OCI-LY3 (cell line): ENCODE measurements around the gene LGR4.

Experiments
- H2AFZ ChIP-seq: fragments of 200-600, 300-600 bp; shearing (Covaris generic); 2 replicates; pipeline ENCODE4 v1.6.0; 2014; ENCODE audit warnings: antibody characterized with exemption, low read depth, low read length
- H3K27ac ChIP-seq: fragments of 200-600, 300-600 bp; sonication (generic); 2 replicates; pipeline ENCODE4 v1.5.1; 2014; ENCODE audit warnings: mild to moderate bottlenecking, low read length, moderate library complexity, mixed read lengths
- H3K27me3 ChIP-seq: fragments of 200-600, 300-600 bp; sonication (generic); 2 replicates; pipeline ENCODE4 v1.6.1; 2014; ENCODE audit warnings: low read depth, low read length, mixed read lengths
- H3K36me3 ChIP-seq: fragments of 200-600, 300-600 bp; sonication (generic); replicated peaks from 2 replicates; pipeline ENCODE3; 2014; ENCODE audit warnings: low read depth, low read length, mixed read lengths
- H3K4me1 ChIP-seq: fragments of 300-600, 200-600 bp; sonication (generic); 2 replicates; pipeline ENCODE4 v1.6.1; 2014; ENCODE audit warnings: low read length, mixed read lengths
- H3K4me2 ChIP-seq: fragments of 200-600, 300-600 bp; sonication (generic); 2 replicates; pipeline ENCODE4 v1.6.1; 2014; ENCODE audit warnings: low read length, mixed read lengths
- H3K4me3 ChIP-seq: fragments of 300-600, 200-600 bp; sonication (generic); 2 replicates; pipeline ENCODE4 v1.5.1; 2014; ENCODE audit warnings: antibody characterized with exemption, mild to moderate bottlenecking, low read length, moderate library complexity
- H3K79me2 ChIP-seq: fragments of 300-600, 200-600 bp; shearing (Covaris generic); 2 replicates; pipeline ENCODE4 v1.6.1; 2014; ENCODE audit warnings: mild to moderate bottlenecking, low read length, mixed read lengths
- H3K9ac ChIP-seq: fragments of 300-600, 200-600 bp; shearing (Covaris generic); 2 replicates; pipeline ENCODE4 v1.6.0; 2014; ENCODE audit warnings: mild to moderate bottlenecking, low read length, moderate library complexity
- H3K9me3 ChIP-seq: fragments of 200-600, 300-600 bp; shearing (Covaris generic); 2 replicates; pipeline ENCODE4 v1.6.1; 2014; ENCODE audit warnings: low read length, mixed read lengths; ENCODE audit not compliant: insufficient read depth
- H4K20me1 ChIP-seq: fragments of 200-600, 300-600 bp; sonication (generic); 2 replicates; pipeline ENCODE4 v1.6.1; 2016; ENCODE audit warnings: low read length, mixed read lengths; ENCODE audit not compliant: insufficient read depth
- EZH2phosphoT487 ChIP-seq: fragments of 200-600 bp; shearing (Covaris generic); IDR thresholded peaks from 2 replicates; pipeline ENCODE4 v1.6.1; 2018; ENCODE audit warnings: antibody characterized with exemption, mixed run types, low read depth
- TF ChIP-seq, protein P1 (sequence below): fragments of 200-600, 300-600 bp; sonication (generic); IDR thresholded peaks from 2 replicates; pipeline ENCODE4 v1.5.1; 2014; ENCODE audit warnings: antibody characterized with exemption, low read length, low read depth

LGR4 gene

GRCh38 chr11:27380771-27381170 lies 91.8 kb downstream of the LGR4 start:
- Histone ChIP-seq H3K79me2 (no peaks in the 10 kb centered on the region), H3K27me3 (no peaks in the 10 kb centered on the region), H4K20me1 (no peaks in the 10 kb centered on the region), H3K4me2 (no peak overlapping the region), H3K9ac (no peak overlapping the region), H3K27ac (no peak overlapping the region), H3K4me1 (no peaks in the 10 kb centered on the region), H2AFZ (no peak overlapping the region), H3K36me3 (no peaks in the 10 kb centered on the region), H3K4me3 (no peak overlapping the region), H3K9me3 (no peaks in the 10 kb centered on the region)
- no peak for TF ChIP-seq EZH2phosphoT487
- TF ChIP-seq, protein P1, sequence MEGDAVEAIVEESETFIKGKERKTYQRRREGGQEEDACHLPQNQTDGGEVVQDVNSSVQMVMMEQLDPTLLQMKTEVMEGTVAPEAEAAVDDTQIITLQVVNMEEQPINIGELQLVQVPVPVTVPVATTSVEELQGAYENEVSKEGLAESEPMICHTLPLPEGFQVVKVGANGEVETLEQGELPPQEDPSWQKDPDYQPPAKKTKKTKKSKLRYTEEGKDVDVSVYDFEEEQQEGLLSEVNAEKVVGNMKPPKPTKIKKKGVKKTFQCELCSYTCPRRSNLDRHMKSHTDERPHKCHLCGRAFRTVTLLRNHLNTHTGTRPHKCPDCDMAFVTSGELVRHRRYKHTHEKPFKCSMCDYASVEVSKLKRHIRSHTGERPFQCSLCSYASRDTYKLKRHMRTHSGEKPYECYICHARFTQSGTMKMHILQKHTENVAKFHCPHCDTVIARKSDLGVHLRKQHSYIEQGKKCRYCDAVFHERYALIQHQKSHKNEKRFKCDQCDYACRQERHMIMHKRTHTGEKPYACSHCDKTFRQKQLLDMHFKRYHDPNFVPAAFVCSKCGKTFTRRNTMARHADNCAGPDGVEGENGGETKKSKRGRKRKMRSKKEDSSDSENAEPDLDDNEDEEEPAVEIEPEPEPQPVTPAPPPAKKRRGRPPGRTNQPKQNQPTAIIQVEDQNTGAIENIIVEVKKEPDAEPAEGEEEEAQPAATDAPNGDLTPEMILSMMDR = no peak

- Histone ChIP-seq H3K9me3 (no peaks in the 10 kb centered on the region), H4K20me1 (no peaks in the 10 kb centered on the region), H3K4me1 (no peaks in the 10 kb centered on the region), H3K4me2 (no peak overlapping the region), H3K36me3 (no peaks in the 10 kb centered on the region), H3K27me3 (no peaks in the 10 kb centered on the region), H2AFZ (no peak overlapping the region), H3K27ac (no peak overlapping the region), H3K4me3 (no peak overlapping the region), H3K9ac (no peak overlapping the region), H3K79me2 (no peaks in the 10 kb centered on the region)
- TF ChIP-seq, protein P1 = no peak
- no peak for TF ChIP-seq EZH2phosphoT487
These were observed 93.1 kb downstream of the LGR4 start for GRCh38 chr11:27379449-27379848.

DNA sequence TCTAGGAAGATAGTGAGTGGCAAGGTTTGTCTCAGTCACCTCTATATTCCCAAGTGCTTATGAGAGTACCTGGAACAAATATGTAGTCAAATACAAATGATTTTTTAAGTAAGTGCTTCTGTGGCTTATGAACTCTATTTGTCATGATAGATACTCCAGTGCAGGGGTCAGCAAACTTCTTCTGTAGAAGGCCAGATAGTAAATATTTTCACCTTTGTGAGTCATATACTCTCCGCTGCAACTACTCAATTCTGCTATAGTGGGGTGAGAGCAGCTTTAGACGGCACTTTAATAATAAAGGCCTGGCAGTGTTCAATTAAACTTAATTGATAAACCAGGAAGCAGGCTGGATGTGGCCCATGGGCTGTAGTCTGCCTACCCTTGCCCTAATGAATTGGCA lies 97.2 kb downstream of the LGR4 start:
- no peak for TF ChIP-seq EZH2phosphoT487
- TF ChIP-seq, protein P1 = no peak
- Histone ChIP-seq H3K27ac (no peak overlapping the region), H3K36me3 (no peaks in the 10 kb centered on the region)

GRCh38 chr11:27373856-27374602 lies 98.6 kb downstream of the LGR4 start:
- H3K27me3 ChIP-seq = no peaks in the 10 kb centered on the region
- H3K9ac ChIP-seq = no peak overlapping the region
- no peaks in the 10 kb centered on the region for H3K9me3 ChIP-seq
- no peak for TF ChIP-seq EZH2phosphoT487
- TF ChIP-seq, protein P1 = no peak
- no peak overlapping the region for H3K27ac ChIP-seq
- no peaks in the 10 kb centered on the region for H3K36me3 ChIP-seq
- H3K79me2 ChIP-seq = no peaks in the 10 kb centered on the region
- H3K4me1 ChIP-seq = no peaks in the 10 kb centered on the region
- H2AFZ ChIP-seq = no peak overlapping the region
- no peaks in the 10 kb centered on the region for H4K20me1 ChIP-seq
- no peak overlapping the region for H3K4me2 ChIP-seq
- H3K4me3 ChIP-seq = no peak overlapping the region

More for the DNA sequence above, 97.2 kb downstream of the LGR4 start:
- Histone ChIP-seq H3K4me3 (no peak overlapping the region), H3K4me1 (no peaks in the 10 kb centered on the region), H3K9ac (no peak overlapping the region), H4K20me1 (no peaks in the 10 kb centered on the region), H3K79me2 (no peaks in the 10 kb centered on the region), H2AFZ (no peak overlapping the region), H3K9me3 (no peaks in the 10 kb centered on the region), H3K4me2 (no peak overlapping the region), H3K27me3 (no peaks in the 10 kb centered on the region)
